Breast epithelium (tissue), 4 donors: Measurements from ENCODE around the gene LRRC36. TPM values are rescaled to one million over a fixed set of nuclear protein-coding genes. Genes with fewer than 3 reads are reported as not detected.

Experiments used
- DNase-seq, 2 donors: peaks; one replicate each; pipeline ENCODE4 v3.0.0-alpha.2; 2019; ENCODE audit warnings: low spot score in 2 of 2
- H3K27ac ChIP-seq, 2 donors: fragments of 200-600 bp; sonication (generic) in 1 of 2; one replicate each; pipeline ENCODE4 v1.5.1; 2016 to 2019; ENCODE audit warnings: mild to moderate bottlenecking in 1 of 2
- H3K27me3 ChIP-seq, 2 donors: fragments of 200-600 bp; sonication (generic) in 1 of 2; one replicate each; pipeline versions ENCODE4 v1.5.1 to v1.6.0; 2017 to 2019; ENCODE audit warnings: control low read depth in 1 of 2, mild to moderate bottlenecking in 1 of 2
- H3K36me3 ChIP-seq: fragments of 200-600 bp; one replicate; pipeline ENCODE4 v1.5.1; 2019
- H3K4me1 ChIP-seq, 2 donors: fragments of 200-600 bp; sonication (generic); one replicate each; pipeline ENCODE4 v1.5.1; 2016 to 2019; ENCODE audit warnings: control low read depth in 1 of 2
- H3K4me3 ChIP-seq, 3 donors: fragments of 200-600 bp; sonication (generic); 1 replicate in 2 of 3; 2 replicates in 1 of 3; pipeline ENCODE4 v1.5.1; 2016 to 2019; ENCODE audit warnings: mild to moderate bottlenecking in 3 of 3, moderate library complexity in 2 of 3
- H3K9me3 ChIP-seq, 2 donors: fragments of 200-600 bp; sonication (generic) in 1 of 2; one replicate each; pipeline ENCODE4 v1.5.1; 2016 to 2019; ENCODE audit warnings: control low read depth in 1 of 2
- POLR2A ChIP-seq: fragments of 450-650 bp; IDR thresholded peaks from one replicate; pipeline ENCODE4 v1.6.1; 2016; ENCODE audit warnings: antibody characterized with exemption, mild to moderate bottlenecking, moderate library complexity
- POLR2AphosphoS5 ChIP-seq, 3 donors: sonication (generic); formaldehyde crosslinking; IDR thresholded peaks; one replicate each; pipeline ENCODE4 v1.6.1; 2017; ENCODE audit warnings: antibody characterized with exemption in 3 of 3
- intact Hi-C: fragments of 100-400 bp; cut with DNase I; formaldehyde crosslinking; loops from one replicate; pipeline ENCODE4 v1.15.1; 2023; ENCODE audit warnings: low total_unique reads
- total RNA-seq, 3 donors: library from RNA; depleted of rRNA; stranded (reverse); fragments of >200 nt; gene quantifications; one replicate each; pipeline ENCODE4 v1.1.0, GENCODE V29; 2016
- TF ChIP-seq, protein P1 (sequence below), 3 donors: fragments of 450-650 bp; IDR thresholded peaks; one replicate each; pipeline ENCODE4 v1.5.1; 2016 to 2017; ENCODE audit warnings: antibody characterized with exemption in 3 of 3, mild to moderate bottlenecking in 3 of 3, moderate library complexity in 3 of 3

LRRC36 gene
- total RNA-seq, 3 donors from 2014 or later = 0.16 to 3.3 (median 0.59) TPM

- H3K4me3 ChIP-seq = no peak overlapping the region
- H3K27ac ChIP-seq = no peak overlapping the region
- no peaks in the 10 kb centered on the region for H3K9me3 ChIP-seq
- no peaks in the 10 kb centered on the region for H3K4me1 ChIP-seq
- intact Hi-C loops = no loop called here
- no peak for DNase-seq
- no peaks in the 10 kb centered on the region for H3K27me3 ChIP-seq
- no peaks in the 10 kb centered on the region for H3K36me3 ChIP-seq
- TF ChIP-seq POLR2AphosphoS5 (IDR thresholded peaks at IDR 0.05) = no peak
Observed at GRCh38 chr16:67298277-67298676, 28.3 kb upstream of the LRRC36 start.

- intact Hi-C loops = no loop called here
- H3K27ac ChIP-seq = no peak overlapping the region
Observed at GRCh38 chr16:67299269-67299668, 27.3 kb upstream of the LRRC36 start.

GRCh38 chr16:67301080-67301782 lies 25.4 kb upstream of the LRRC36 start:
- TF ChIP-seq POLR2A = no peak
- no peak for TF ChIP-seq POLR2AphosphoS5 (IDR thresholded peaks at IDR 0.05)
- TF ChIP-seq, protein P1, sequence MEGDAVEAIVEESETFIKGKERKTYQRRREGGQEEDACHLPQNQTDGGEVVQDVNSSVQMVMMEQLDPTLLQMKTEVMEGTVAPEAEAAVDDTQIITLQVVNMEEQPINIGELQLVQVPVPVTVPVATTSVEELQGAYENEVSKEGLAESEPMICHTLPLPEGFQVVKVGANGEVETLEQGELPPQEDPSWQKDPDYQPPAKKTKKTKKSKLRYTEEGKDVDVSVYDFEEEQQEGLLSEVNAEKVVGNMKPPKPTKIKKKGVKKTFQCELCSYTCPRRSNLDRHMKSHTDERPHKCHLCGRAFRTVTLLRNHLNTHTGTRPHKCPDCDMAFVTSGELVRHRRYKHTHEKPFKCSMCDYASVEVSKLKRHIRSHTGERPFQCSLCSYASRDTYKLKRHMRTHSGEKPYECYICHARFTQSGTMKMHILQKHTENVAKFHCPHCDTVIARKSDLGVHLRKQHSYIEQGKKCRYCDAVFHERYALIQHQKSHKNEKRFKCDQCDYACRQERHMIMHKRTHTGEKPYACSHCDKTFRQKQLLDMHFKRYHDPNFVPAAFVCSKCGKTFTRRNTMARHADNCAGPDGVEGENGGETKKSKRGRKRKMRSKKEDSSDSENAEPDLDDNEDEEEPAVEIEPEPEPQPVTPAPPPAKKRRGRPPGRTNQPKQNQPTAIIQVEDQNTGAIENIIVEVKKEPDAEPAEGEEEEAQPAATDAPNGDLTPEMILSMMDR (IDR thresholded peaks at IDR 0.05) = no peak
- no peaks in the 10 kb centered on the region for H3K9me3 ChIP-seq
- no peaks in the 10 kb centered on the region for H3K36me3 ChIP-seq
- H3K4me1 ChIP-seq = no peaks in the 10 kb centered on the region
- H3K27me3 ChIP-seq = no peaks in the 10 kb centered on the region
- intact Hi-C loops = no loop called here
- peak overlapping the region; percentile 17 to 25 for H3K27ac ChIP-seq
- DNase-seq = no peak
- no peak overlapping the region for H3K4me3 ChIP-seq

More at GRCh38 chr16:67299269-67299668, 27.3 kb upstream of the LRRC36 start:
- Histone ChIP-seq H3K36me3 (no peaks in the 10 kb centered on the region), H3K9me3 (no peaks in the 10 kb centered on the region), H3K4me1 (no peaks in the 10 kb centered on the region), H3K4me3 (no peak overlapping the region), H3K27me3 (no peaks in the 10 kb centered on the region)
- DNase-seq = no peak
- no peak for TF ChIP-seq POLR2AphosphoS5 (IDR thresholded peaks at IDR 0.05)
- TF ChIP-seq POLR2A = no peak
- TF ChIP-seq, protein P1 (IDR thresholded peaks at IDR 0.05) = no peak

- Histone ChIP-seq H3K36me3 (no peaks in the 10 kb centered on the region), H3K4me3 (no peak overlapping the region), H3K4me1 (no peaks in the 10 kb centered on the region), H3K9me3 (no peaks in the 10 kb centered on the region), H3K27ac (no peak overlapping the region), H3K27me3 (no peaks in the 10 kb centered on the region)
- no peak for DNase-seq
- TF ChIP-seq, protein P1 (IDR thresholded peaks at IDR 0.05) = no peak
- TF ChIP-seq POLR2A (no peak), POLR2AphosphoS5 (IDR thresholded peaks at IDR 0.05) (no peak)
- intact Hi-C loops = no loop called here
Observed at GRCh38 chr16:67302076-67302475, 24.5 kb upstream of the LRRC36 start.

- Histone ChIP-seq H3K9me3 (no peaks in the 10 kb centered on the region), H3K36me3 (no peaks in the 10 kb centered on the region), H3K27ac (no peak overlapping the region), H3K4me1 (no peaks in the 10 kb centered on the region), H3K27me3 (no peaks in the 10 kb centered on the region), H3K4me3 (no peak overlapping the region)
- intact Hi-C loops = no loop called here
- DNase-seq = no peak
- TF ChIP-seq, protein P1 (IDR thresholded peaks at IDR 0.05) = no peak
- TF ChIP-seq POLR2A = no peak
- TF ChIP-seq POLR2AphosphoS5 (IDR thresholded peaks at IDR 0.05) = no peak
Observed at GRCh38 chr16:67302970-67303369, 23.6 kb upstream of the LRRC36 start.
